HEK293T (cell line): ENCODE measurements around the gene PXDC1.
"Not testable (repeated sequence)": the region's sequence is repeated elsewhere in the genome, so short reads cannot be mapped to it uniquely, and the experiment has no call there.

ENCODE experiments used
- CTCF ChIA-PET: fragments of 350-600 bp; formaldehyde crosslinking; extraction: SDS; loops from one replicate; lab custom pipeline; 2021; ENCODE audit warnings: antibody characterized with exemption, inconsistent platforms; lab: Yijun Ruan, JAX
- POLR2A ChIA-PET: fragments of 350-600 bp; formaldehyde crosslinking; extraction: SDS; loops from one replicate; lab custom pipeline; 2020; ENCODE audit warnings: antibody characterized with exemption, inconsistent platforms; lab: Yijun Ruan, JAX
- DNase-seq: peaks from one replicate; pipeline ENCODE4 v3.0.0; 2012; ENCODE audit warnings: mixed read lengths; ENCODE audit errors: extremely low spot score
- ARNT ChIP-seq: fragments of 450-650 bp; IDR thresholded peaks from 2 replicates; pipeline ENCODE4 v1.6.1; 2017; ENCODE audit warnings: mild to moderate bottlenecking
- BHLHE40 ChIP-seq: fragments of 450-650 bp; IDR thresholded peaks from 2 replicates; pipeline ENCODE4 v1.6.1; 2016; ENCODE audit warnings: mild to moderate bottlenecking, moderate library complexity, borderline replicate concordance
- CTBP1 ChIP-seq: fragments of 450-650 bp; IDR thresholded peaks from 2 replicates; pipeline ENCODE4 v1.6.1; 2016; ENCODE audit warnings: borderline replicate concordance
- ELF4 ChIP-seq: fragments of 450-650 bp; IDR thresholded peaks from 2 replicates; pipeline ENCODE4 v1.6.1; 2017; ENCODE audit warnings: antibody characterized with exemption
- FOXA1 ChIP-seq: fragments of 450-650 bp; IDR thresholded peaks from 2 replicates; pipeline ENCODE4 v1.6.1; 2016; ENCODE audit warnings: mild to moderate bottlenecking
- FOXK2 ChIP-seq: fragments of 450-650 bp; IDR thresholded peaks from 2 replicates; pipeline ENCODE4 v1.6.1; 2016; ENCODE audit warnings: mild to moderate bottlenecking
- FOXM1 ChIP-seq: fragments of 450-650 bp; IDR thresholded peaks from 2 replicates; pipeline ENCODE4 v1.6.1; 2017; ENCODE audit warnings: mild to moderate bottlenecking, borderline replicate concordance
- HDGF ChIP-seq: fragments of 450-650 bp; IDR thresholded peaks from 2 replicates; pipeline ENCODE4 v1.6.1; 2017; ENCODE audit warnings: antibody characterized with exemption, borderline replicate concordance
- L3MBTL2 ChIP-seq: fragments of 450-650 bp; conservative IDR thresholded peaks from 2 replicates; pipeline ENCODE4 v1.6.1; 2016; ENCODE audit warnings: mild to moderate bottlenecking
- LEF1 ChIP-seq: fragments of 450-650 bp; IDR thresholded peaks from 2 replicates; pipeline ENCODE4 v1.6.1; 2017; ENCODE audit warnings: mild to moderate bottlenecking, borderline replicate concordance
- NFRKB ChIP-seq: fragments of 450-650 bp; IDR thresholded peaks from 2 replicates; pipeline ENCODE4 v1.6.1; 2016; ENCODE audit warnings: mild to moderate bottlenecking, moderate library complexity
- PKNOX1 ChIP-seq: fragments of 450-650 bp; IDR thresholded peaks from 2 replicates; pipeline ENCODE4 v1.6.1; 2016
- SP1 ChIP-seq: fragments of 450-650 bp; IDR thresholded peaks from 2 replicates; pipeline ENCODE4 v1.6.1; 2017
- SUZ12 ChIP-seq: fragments of 450-650 bp; IDR thresholded peaks from 2 replicates; pipeline ENCODE4 v1.6.1; 2016; ENCODE audit warnings: mild to moderate bottlenecking
- TARDBP ChIP-seq: fragments of 450-650 bp; IDR thresholded peaks from 2 replicates; pipeline ENCODE4 v1.6.1; 2016
- ZNF384 ChIP-seq: fragments of 450-650 bp; IDR thresholded peaks from 2 replicates; pipeline ENCODE4 v1.6.1; 2016

The PXDC1 gene

GRCh38 chr6:3771407-3772011, 20.0 kb upstream of the PXDC1 start:
- CTCF ChIA-PET, result no interaction called here
- no peak for TF ChIP-seq ELF4
- POLR2A ChIA-PET, result no interaction called here
- DNase-seq, result no peak

- POLR2A ChIA-PET, result no interaction called here
- no peak for DNase-seq
These were observed 18.7 kb upstream of the PXDC1 start for GRCh38 chr6:3770023-3770720.

GRCh38 chr6:3769610-3770009, 18.1 kb upstream of the PXDC1 start:
- no peak for DNase-seq
- ChIA-PET CTCF (no interaction called here), POLR2A (no interaction called here)
- TF ChIP-seq BHLHE40, result no peak
- no peak for TF ChIP-seq FOXM1
- TF ChIP-seq SUZ12, result no peak
- no peak for TF ChIP-seq ZNF384
- TF ChIP-seq LEF1, result no peak
- no peak for TF ChIP-seq ARNT

More at GRCh38 chr6:3770023-3770720, 18.7 kb upstream of the PXDC1 start:
- CTCF ChIA-PET, result no interaction called here
- TF ChIP-seq HDGF (no peak), L3MBTL2 (no peak), PKNOX1 (no peak), BHLHE40 (no peak), CTBP1 (no peak), ELF4 (no peak), NFRKB (no peak), FOXM1 (no peak), FOXK2 (no peak), ARNT (no peak), FOXA1 (no peak), ZNF384 (no peak), SUZ12 (no peak), LEF1 (no peak), TARDBP (no peak), SP1 (no peak)

GRCh38 chr6:3768502-3768901, 17.0 kb upstream of the PXDC1 start:
- TF ChIP-seq L3MBTL2 (no peak), ELF4 (peak; percentile 87)
- CTCF ChIA-PET, result no interaction called here
- DNase-seq, result no peak
- POLR2A ChIA-PET, result no interaction called here

GRCh38 chr6:3767483-3767882, 16.0 kb upstream of the PXDC1 start:
- DNase-seq, POLR2A ChIA-PET: not testable (repeated sequence)

GRCh38 chr6:3766214-3766613, 14.7 kb upstream of the PXDC1 start:
- DNase-seq, result no peak
- no peak for TF ChIP-seq ZNF384
- TF ChIP-seq TARDBP, result no peak
- TF ChIP-seq LEF1, result no peak
- TF ChIP-seq ARNT, result no peak
- no peak for TF ChIP-seq SUZ12
- TF ChIP-seq NFRKB, result no peak
- TF ChIP-seq CTBP1, result no peak
- no peak for TF ChIP-seq HDGF
- no peak for TF ChIP-seq FOXK2
- TF ChIP-seq ELF4, result no peak
- TF ChIP-seq L3MBTL2, result no peak
- no peak for TF ChIP-seq PKNOX1
- no peak for TF ChIP-seq FOXA1
- POLR2A ChIA-PET, result interaction anchor here (1.6 kb wide), 1 partner anchor 255 kb away, joined by 3 read pairs; a partner anchor contains a TSS
- CTCF ChIA-PET, result interaction anchor here (0.7 to 0.9 kb wide), 2 partner anchors 212 to 867 kb away, joined by 3 to 4 read pairs; no protein-coding TSS in a partner anchor

More at GRCh38 chr6:3767483-3767882, 16.0 kb upstream of the PXDC1 start:
- CTCF ChIA-PET, result not testable (repeated sequence)

GRCh38 chr6:3765415-3765814, 13.9 kb upstream of the PXDC1 start:
- CTCF ChIA-PET, result no interaction called here
- DNase-seq, result no peak
- POLR2A ChIA-PET, result interaction anchor here (1.6 kb wide), 1 partner anchor 256 kb away, joined by 3 read pairs; a partner anchor contains a TSS
- TF ChIP-seq SP1, result no peak
- no peak for TF ChIP-seq L3MBTL2
- TF ChIP-seq FOXM1, result no peak
- TF ChIP-seq NFRKB, result no peak
